IMR-90 (cell line): ENCODE data around the gene ATOH8. TPM values are rescaled to one million over a fixed set of nuclear protein-coding genes. Genes with fewer than 3 reads are reported as not detected.
A peak's percentile ranks its signal among the peaks of the same experiment; 100 is the strongest.

ENCODE experiments used
- ATAC-seq: fragments of 200-7000 bp; cut with Tn5 transposase; 2 replicates; pipeline ENCODE4 v1.9.1; 2020; ENCODE audit warnings: low read depth, mild to moderate bottlenecking, moderate library complexity
- BruUV-seq: library from RNA; stranded (reverse); fragments of 400-500 nt; replicated peaks from 2 replicates; lab custom pipeline; 2021; lab: Mats Ljungman, UMichigan
- CTCF ChIA-PET: fragments of 300-600 bp; formaldehyde crosslinking; extraction: SDS; loops from one replicate; lab custom pipeline; 2021; ENCODE audit warnings: antibody characterized with exemption; lab: Yijun Ruan, JAX
- POLR2A ChIA-PET: fragments of 300-600 bp; sonication (Branson Sonifier 250); formaldehyde crosslinking; loops from one replicate; lab custom pipeline; 2022; ENCODE audit warnings: antibody characterized with exemption; ENCODE audit not compliant: unreplicated experiment; lab: Charles Lee
- DNase-seq: peaks from one replicate; pipeline ENCODE4 v3.0.0; 2013
- H2AFZ ChIP-seq: replicated peaks from 2 replicates; pipeline ENCODE3; 2013; ENCODE audit warnings: low read length, mild to moderate bottlenecking; ENCODE audit not compliant: poor library complexity
- H2AK5ac ChIP-seq: 2 replicates; pipeline ENCODE4 v1.6.1; 2013; ENCODE audit warnings: low read depth, low read length, inconsistent platforms
- H2AK9ac ChIP-seq: replicated peaks from 2 replicates; pipeline ENCODE3; 2013; ENCODE audit warnings: mild to moderate bottlenecking, low read depth, low read length, moderate library complexity; ENCODE audit not compliant: poor library complexity
- H2BK120ac ChIP-seq: 2 replicates; pipeline ENCODE4 v1.6.1; 2013; ENCODE audit warnings: low read depth, low read length, inconsistent platforms
- H2BK15ac ChIP-seq: 3 replicates; pipeline ENCODE4 v1.6.1; 2013; ENCODE audit warnings: low read depth, low read length, inconsistent platforms
- H2BK20ac ChIP-seq: 2 replicates; pipeline ENCODE4 v1.6.1; 2013; ENCODE audit warnings: low read depth, mild to moderate bottlenecking, inconsistent platforms, low read length, moderate library complexity
- H2BK5ac ChIP-seq: 2 replicates; pipeline ENCODE4 v1.6.1; 2013; ENCODE audit warnings: mild to moderate bottlenecking, low read depth, low read length, inconsistent platforms; ENCODE audit not compliant: poor library complexity, severe bottlenecking
- H3K14ac ChIP-seq: replicated peaks from 2 replicates; pipeline ENCODE4 v1.6.1; 2013; ENCODE audit warnings: low read depth, low read length, inconsistent platforms
- H3K18ac ChIP-seq: 2 replicates; pipeline ENCODE4 v1.6.1; 2013; ENCODE audit warnings: low read depth, low read length, control low read depth
- H3K23ac ChIP-seq: 2 replicates; pipeline ENCODE4 v1.6.1; 2013; ENCODE audit warnings: low read depth, low read length, inconsistent platforms
- H3K27ac ChIP-seq: 2 replicates; pipeline ENCODE4 v1.5.1; 2013; ENCODE audit warnings: mild to moderate bottlenecking, control low read depth, low read length; ENCODE audit not compliant: insufficient read depth
- H3K27me3 ChIP-seq: 2 replicates; pipeline ENCODE4 v1.6.1; 2013; ENCODE audit warnings: low read length; ENCODE audit not compliant: control insufficient read depth, insufficient read depth
- H3K36me3 ChIP-seq: 2 replicates; pipeline ENCODE4 v1.6.1; 2013; ENCODE audit warnings: low read length, mixed read lengths; ENCODE audit not compliant: control insufficient read depth, insufficient read depth
- H3K4ac ChIP-seq: 2 replicates; pipeline ENCODE4 v1.6.1; 2013; ENCODE audit warnings: low read depth, low read length, inconsistent platforms
- H3K4me1 ChIP-seq: 2 replicates; pipeline ENCODE4 v1.6.1; 2013; ENCODE audit warnings: low read length, mixed read lengths; ENCODE audit not compliant: control insufficient read depth, insufficient read depth
- H3K4me2 ChIP-seq: 2 replicates; pipeline ENCODE4 v1.6.1; 2013; ENCODE audit warnings: low read depth, mild to moderate bottlenecking, control low read depth, low read length, moderate library complexity
- H3K4me3 ChIP-seq: 2 replicates; pipeline ENCODE4 v1.5.1; 2013; ENCODE audit warnings: low read depth, mild to moderate bottlenecking, control low read depth, low read length, moderate library complexity; ENCODE audit not compliant: insufficient read depth
- H3K56ac ChIP-seq: 2 replicates; pipeline ENCODE4 v1.6.1; 2013; ENCODE audit warnings: low read length, inconsistent platforms; ENCODE audit not compliant: insufficient read depth; ENCODE audit errors: extremely low read depth
- H3K79me1 ChIP-seq, 2 experiments: 2 replicates each; pipeline ENCODE4 v1.6.1; 2013; ENCODE audit warnings: low read length in 2 of 2, inconsistent platforms in 1 of 2, low read depth in 1 of 2
- H3K9ac ChIP-seq: 2 replicates; pipeline ENCODE4 v1.6.1; 2013; ENCODE audit warnings: low read depth, low read length, control low read depth
- H3K9me1 ChIP-seq: 2 replicates; pipeline ENCODE4 v1.6.1; 2013; ENCODE audit warnings: low read length, inconsistent platforms; ENCODE audit not compliant: insufficient read depth
- H3K9me3 ChIP-seq: 2 replicates; pipeline ENCODE4 v1.6.1; 2013; ENCODE audit warnings: low read length; ENCODE audit not compliant: control insufficient read depth, insufficient read depth
- H4K20me1 ChIP-seq: 2 replicates; pipeline ENCODE4 v1.6.1; 2013; ENCODE audit warnings: low read length, inconsistent platforms; ENCODE audit not compliant: insufficient read depth
- H4K5ac ChIP-seq: 2 replicates; pipeline ENCODE4 v1.6.1; 2013; ENCODE audit warnings: mild to moderate bottlenecking, low read depth, low read length, control low read depth
- H4K8ac ChIP-seq, 2 experiments: 2 replicates each; pipeline ENCODE4 v1.6.1; 2013; ENCODE audit warnings: low read depth in 2 of 2, low read length in 2 of 2, control low read depth in 1 of 2, inconsistent platforms in 1 of 2
- H4K91ac ChIP-seq: 2 replicates; pipeline ENCODE4 v1.6.1; 2013; ENCODE audit warnings: low read depth, low read length, inconsistent platforms; ENCODE audit not compliant: insufficient read depth
- BHLHE40 ChIP-seq: fragments of 150-350 bp; IDR thresholded peaks from 2 replicates; pipeline ENCODE4 v1.6.1; 2016; ENCODE audit warnings: mild to moderate bottlenecking, low read depth, low read length
- CEBPB ChIP-seq: IDR thresholded peaks from 2 replicates; pipeline ENCODE4 v1.6.1; 2012; ENCODE audit warnings: low read depth, low read length, improper control_type of control experiment
- ELK1 ChIP-seq: fragments of 150-350 bp; IDR thresholded peaks from 2 replicates; pipeline ENCODE4 v1.6.1; 2016; ENCODE audit warnings: low read depth, mild to moderate bottlenecking, low read length, moderate library complexity, borderline replicate concordance
- MAZ ChIP-seq: IDR thresholded peaks from 2 replicates; pipeline ENCODE4 v1.6.1; 2012; ENCODE audit warnings: low read depth, mild to moderate bottlenecking, low read length, improper control_type of control experiment, moderate library complexity, borderline replicate concordance
- MXI1 ChIP-seq: IDR thresholded peaks from 2 replicates; pipeline ENCODE4 v1.6.1; 2012; ENCODE audit warnings: low read depth, mild to moderate bottlenecking, low read length, moderate library complexity, borderline replicate concordance
- NFE2L2 ChIP-seq: fragments of 150-350 bp; IDR thresholded peaks from 2 replicates; pipeline ENCODE4 v1.6.1; 2016; ENCODE audit warnings: low read depth, mild to moderate bottlenecking, low read length
- RAD21 ChIP-seq: IDR thresholded peaks from 2 replicates; pipeline ENCODE4 v1.6.1; 2012; ENCODE audit warnings: low read length, improper control_type of control experiment
- RCOR1 ChIP-seq: IDR thresholded peaks from 2 replicates; pipeline ENCODE4 v1.6.1; 2012; ENCODE audit warnings: mild to moderate bottlenecking, low read length, improper control_type of control experiment; ENCODE audit not compliant: insufficient replicate concordance
- RFX5 ChIP-seq: IDR thresholded peaks from 2 replicates; pipeline ENCODE4 v1.8.0; 2012; ENCODE audit warnings: low read depth, mild to moderate bottlenecking, low read length, moderate library complexity
- SMC3 ChIP-seq: fragments of 150-350 bp; IDR thresholded peaks from 2 replicates; pipeline ENCODE4 v1.6.1; 2016; ENCODE audit warnings: low read depth, mild to moderate bottlenecking, antibody characterized with exemption, low read length, moderate library complexity
- WGBS, 2 experiments: methylation state at CpG; one replicate each; pipeline versions ENCODE4 v1.1.5 to v1.1.7; 2013; ENCODE audit warnings: missing lambda C conversion rate in 2 of 2; ENCODE audit not compliant: insufficient read length in 1 of 2; ENCODE audit errors: extremely low coverage in 2 of 2; 5-methylcytosine and 5-hydroxymethylcytosine counted together
- dilution Hi-C: fragments of 300-500 bp; cut with HindIII; formaldehyde crosslinking; loops from one replicate; pipeline ENCODE4 v1.14.3; 2018; ENCODE audit warnings: low sequenced_read_pairs; ENCODE audit not compliant: unreplicated experiment
- in situ Hi-C: fragments of 300-500 bp; cut with MboI; formaldehyde crosslinking; loops from 3 replicates; pipeline ENCODE4 v1.14.3; 2019; ENCODE audit warnings: low sequenced_read_pairs, inconsistent platforms, mixed read lengths
- intact Hi-C: fragments of 100-400 bp; cut with micrococcal nuclease; formaldehyde crosslinking; loops from 2 replicates; pipeline ENCODE4 v1.10.0; 2022
- polyA plus RNA-seq, 3 experiments: library from polyadenylated mRNA; depleted of rRNA; stranded (reverse); fragments of >200 nt; gene quantifications; 2 replicates each; pipeline ENCODE4 v1.2.3, GENCODE V29; 2012; ENCODE audit warnings: low replicate concordance in 1 of 3
- total RNA-seq: library from RNA; depleted of rRNA; stranded (reverse); fragments of >200 nt; gene quantifications from 2 replicates; pipeline ENCODE4 v1.2.3, GENCODE V29; 2012
- TF ChIP-seq, protein P1 (sequence below): fragments of 150-350 bp; IDR thresholded peaks from 2 replicates; pipeline ENCODE4 v1.6.1; 2017; ENCODE audit warnings: mild to moderate bottlenecking, antibody characterized with exemption, low read length, low read depth

Gene ATOH8
- total and polyA plus RNA-seq, 2 of the 4 experiments (the other 2 are of a cell fraction) = 7.9 to 9.0 TPM

GRCh38 chr2:85811180-85812093 is 57.6 kb downstream of the ATOH8 start (continued):
- TF ChIP-seq RFX5 (no peak), SMC3 (no peak), BHLHE40 (no peak)

DNA sequence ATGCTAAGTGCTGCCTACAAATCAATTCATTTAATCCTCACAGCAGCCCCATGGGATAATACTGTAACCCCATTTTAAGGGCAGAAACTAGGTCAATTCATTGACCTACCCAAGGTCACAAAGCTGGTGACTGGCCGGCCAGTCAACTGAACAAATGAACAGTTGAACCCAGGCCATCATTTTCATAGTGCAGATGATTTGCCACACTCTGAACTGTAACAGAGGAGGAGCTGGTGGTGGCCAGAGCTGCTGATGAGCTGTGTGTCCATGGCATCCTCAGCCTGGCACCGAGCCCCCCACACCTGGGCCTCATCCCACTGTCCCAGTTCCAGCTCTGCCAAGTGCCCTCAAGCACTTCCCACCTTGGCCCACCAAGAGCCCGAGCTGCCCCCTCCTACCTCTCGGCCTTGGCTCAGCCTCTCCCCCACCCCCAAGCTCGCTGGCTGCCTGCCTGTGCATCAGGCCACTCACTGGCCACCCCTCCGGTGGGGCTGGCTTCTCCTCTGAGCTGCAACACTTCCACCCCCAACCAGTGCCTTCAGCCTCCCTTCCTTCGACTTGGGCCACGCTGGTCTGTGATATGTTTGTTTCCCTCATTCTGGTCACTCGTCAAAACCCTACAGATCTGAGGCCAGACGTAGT is 58.4 kb downstream of the ATOH8 start:
- ATAC-seq = no peak
- H2AK9ac ChIP-seq = peak overlapping the region; percentile 75
- WGBS, 2 experiments = 83% methylated on average over 3 of the region's 10 CpGs; no CpG with 5 or more reads in 1 of the 2 experiments
- peak overlapping the region; percentile 55 for H2BK20ac ChIP-seq
- H3K4me1 ChIP-seq = peaks cover 16% of the 10 kb centered on the region
- peak overlapping the region; percentile 26 to 94; a peak in 3 of 4 replicates for H4K8ac ChIP-seq
- ChIA-PET CTCF (interaction anchor here (2.1 kb wide), 1 partner anchor 83 kb away, joined by 7 read pairs; no protein-coding TSS in a partner anchor), POLR2A (no interaction called here)
- no peaks in the 10 kb centered on the region for H3K36me3 ChIP-seq
- dilution Hi-C loops (no loop called here), in situ Hi-C loops (loop anchor here (5.0 kb wide), 2 partner anchors 75 to 175 kb away; no protein-coding TSS in a partner anchor), intact Hi-C loops (no loop called here)
- no TSS peak for BruUV-seq
- no peaks in the 10 kb centered on the region for H4K20me1 ChIP-seq
- H3K9ac ChIP-seq = no peak overlapping the region
- no peak overlapping the region for H3K27ac ChIP-seq
- peak overlapping the region; percentile 97 for H2BK120ac ChIP-seq
- H2AFZ ChIP-seq = no peak overlapping the region
- H3K9me1 ChIP-seq = peaks cover 12% of the 10 kb centered on the region
- no peak overlapping the region for H3K56ac ChIP-seq
- H3K4me3 ChIP-seq = no peak overlapping the region
- H3K4ac ChIP-seq = peak overlapping the region; percentile 96
- H4K5ac ChIP-seq = no peak overlapping the region
- H3K27me3 ChIP-seq = no peaks in the 10 kb centered on the region
- H2AK5ac ChIP-seq = peak overlapping the region; percentile 89
- DNase-seq = no peak
- H3K4me2 ChIP-seq = no peak overlapping the region
- H3K14ac ChIP-seq = peak overlapping the region; percentile 93; the same call in 1 of the 2 replicates
- H3K18ac ChIP-seq = no peak overlapping the region
- H3K79me1 ChIP-seq = peaks cover 0 to 5% of the 10 kb centered on the region in 2 experiments; a peak in 1 of 4 replicates
- peak overlapping the region; percentile 95 for H4K91ac ChIP-seq
- H2BK5ac ChIP-seq = peak overlapping the region; percentile 19
- no peaks in the 10 kb centered on the region for H3K9me3 ChIP-seq
- peak overlapping the region; percentile 92; the same call in 1 of the 2 replicates for H3K23ac ChIP-seq
- peak overlapping the region; percentile 98; the same call in 1 of the 3 replicates for H2BK15ac ChIP-seq
- no peak for TF ChIP-seq ELK1
- no peak for TF ChIP-seq MXI1
- TF ChIP-seq, protein P1, sequence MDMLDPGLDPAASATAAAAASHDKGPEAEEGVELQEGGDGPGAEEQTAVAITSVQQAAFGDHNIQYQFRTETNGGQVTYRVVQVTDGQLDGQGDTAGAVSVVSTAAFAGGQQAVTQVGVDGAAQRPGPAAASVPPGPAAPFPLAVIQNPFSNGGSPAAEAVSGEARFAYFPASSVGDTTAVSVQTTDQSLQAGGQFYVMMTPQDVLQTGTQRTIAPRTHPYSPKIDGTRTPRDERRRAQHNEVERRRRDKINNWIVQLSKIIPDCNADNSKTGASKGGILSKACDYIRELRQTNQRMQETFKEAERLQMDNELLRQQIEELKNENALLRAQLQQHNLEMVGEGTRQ = no peak
- TF ChIP-seq SMC3 = no peak
- TF ChIP-seq BHLHE40 = no peak
- TF ChIP-seq NFE2L2 = no peak
- TF ChIP-seq RFX5 = no peak
- TF ChIP-seq CEBPB = no peak
- no peak for TF ChIP-seq RAD21
- no peak for TF ChIP-seq RCOR1
- no peak for TF ChIP-seq MAZ
